SU-DHL-6 (cell line): ENCODE results near the gene ERCC4.

Experiments used
- H2AFZ ChIP-seq: fragments of 200-600 bp; sonication (generic); 2 replicates; pipeline ENCODE4 v1.6.1; 2014; ENCODE audit warnings: low read depth, mild to moderate bottlenecking, moderate library complexity, mixed read lengths, antibody characterized with exemption, low read length; ENCODE audit not compliant: severe bottlenecking
- H3F3A ChIP-seq: fragments of 200-600 bp; shearing (Covaris generic); 2 replicates; pipeline ENCODE4 v1.6.0; 2016; ENCODE audit warnings: antibody characterized with exemption, mild to moderate bottlenecking; ENCODE audit not compliant: insufficient read depth
- H3K27ac ChIP-seq: fragments of 200-600 bp; sonication (generic); 2 replicates; pipeline ENCODE4 v1.5.1; 2016; ENCODE audit warnings: low read depth, mild to moderate bottlenecking, low read length, moderate library complexity, mixed read lengths
- H3K27me3 ChIP-seq: fragments of 200-600 bp; sonication (generic), shearing (Covaris generic); 2 replicates; pipeline ENCODE4 v1.6.0; 2014; ENCODE audit warnings: mild to moderate bottlenecking, low read length
- H3K36me3 ChIP-seq: fragments of 200-600 bp; sonication (generic); 2 replicates; pipeline ENCODE4 v1.6.1; 2014; ENCODE audit warnings: mild to moderate bottlenecking, low read length, mixed read lengths
- H3K4me2 ChIP-seq: fragments of 300-600, 200-600 bp; shearing (Covaris generic), sonication (generic); 2 replicates; pipeline ENCODE4 v1.6.0; 2014; ENCODE audit warnings: low read length, low read depth, mild to moderate bottlenecking; ENCODE audit not compliant: poor library complexity, severe bottlenecking
- H3K4me3 ChIP-seq: fragments of 200-600 bp; sonication (generic); 2 replicates; pipeline ENCODE4 v1.5.1; 2014; ENCODE audit warnings: antibody characterized with exemption, low read length, mild to moderate bottlenecking, mixed read lengths; ENCODE audit not compliant: insufficient read depth, poor library complexity, severe bottlenecking
- H3K79me2 ChIP-seq: fragments of 200-600 bp; sonication (generic); 2 replicates; pipeline ENCODE4 v1.6.1; 2014; ENCODE audit warnings: mild to moderate bottlenecking, low read length, moderate library complexity; ENCODE audit not compliant: insufficient read depth
- H3K9ac ChIP-seq: fragments of 200-600 bp; sonication (generic); 2 replicates; pipeline ENCODE4 v1.7.0; 2014; ENCODE audit warnings: mild to moderate bottlenecking, low read length
- H3K9me2 ChIP-seq: fragments of 200-600 bp; sonication (generic); replicated peaks from 2 replicates; pipeline ENCODE4 v1.6.1; 2014; ENCODE audit warnings: low read length; ENCODE audit not compliant: insufficient read depth
- H3K9me3 ChIP-seq: fragments of 200-600 bp; sonication (generic); 2 replicates; pipeline ENCODE4 v1.6.1; 2014; ENCODE audit warnings: low read length, mixed read lengths; ENCODE audit not compliant: insufficient read depth
- H4K20me1 ChIP-seq: fragments of 200-600 bp; sonication (generic); 2 replicates; pipeline ENCODE4 v1.6.1; 2014; ENCODE audit warnings: low read depth, mild to moderate bottlenecking, antibody characterized with exemption, low read length, moderate library complexity, mixed read lengths
- CTCF ChIP-seq: fragments of 200-600 bp; sonication (generic); IDR thresholded peaks from one replicate; pipeline ENCODE4 v1.5.1; 2017; ENCODE audit warnings: antibody characterized with exemption, mild to moderate bottlenecking, low read length, moderate library complexity; ENCODE audit not compliant: insufficient read depth, poor library complexity, severe bottlenecking
- EZH2phosphoT487 ChIP-seq: fragments of 200-600 bp; sonication (generic), shearing (Covaris generic); conservative IDR thresholded peaks from 2 replicates; pipeline ENCODE4 v1.6.1; 2018; ENCODE audit warnings: mild to moderate bottlenecking, antibody characterized with exemption, low read length, moderate library complexity, mixed read lengths

ERCC4 gene

GRCh38 chr16:13997526-13997925, 77.6 kb downstream of the ERCC4 start:
- Histone ChIP-seq H4K20me1 (no peaks in the 10 kb centered on the region), H3K36me3 (no peaks in the 10 kb centered on the region), H3F3A (0 out of 2 replicates have a peak, but pooled peaks cover 6% of the 10 kb centered on the region), H3K4me2 (peak overlapping the region; percentile 38), H3K27me3 (no peaks in the 10 kb centered on the region), H3K4me3 (no peak overlapping the region), H3K79me2 (no peaks in the 10 kb centered on the region), H3K9ac (no peak overlapping the region), H3K9me2 (no peaks in the 10 kb centered on the region), H3K27ac (peak overlapping the region; percentile 56), H2AFZ (peak overlapping the region; percentile 23), H3K9me3 (no peaks in the 10 kb centered on the region)
- TF ChIP-seq CTCF, result no peak
- no peak for TF ChIP-seq EZH2phosphoT487

GRCh38 chr16:13997933-13998332, 78.0 kb downstream of the ERCC4 start:
- H3K27ac ChIP-seq, result peak overlapping the region; percentile 56
- peak overlapping the region; percentile 38 for H3K4me2 ChIP-seq

GRCh38 chr16:13999071-13999894, 79.3 kb downstream of the ERCC4 start:
- H3K36me3 ChIP-seq, result no peaks in the 10 kb centered on the region
- peak overlapping the region; percentile 62 for H2AFZ ChIP-seq
- no peak overlapping the region for H3K4me3 ChIP-seq
- no peak overlapping the region for H3K27ac ChIP-seq
- no peaks in the 10 kb centered on the region for H3K79me2 ChIP-seq
- no peaks in the 10 kb centered on the region for H4K20me1 ChIP-seq
- no peak overlapping the region for H3K4me2 ChIP-seq
- no peak for TF ChIP-seq CTCF
- TF ChIP-seq EZH2phosphoT487, result no peak
- no peaks in the 10 kb centered on the region for H3K27me3 ChIP-seq
- H3K9me2 ChIP-seq, result no peaks in the 10 kb centered on the region
- H3K9ac ChIP-seq, result no peak overlapping the region
- 0 out of 2 replicates have a peak, but pooled peaks cover 6% of the 10 kb centered on the region for H3F3A ChIP-seq
- H3K9me3 ChIP-seq, result no peaks in the 10 kb centered on the region

More at GRCh38 chr16:13997933-13998332, 78.0 kb downstream of the ERCC4 start:
- Histone ChIP-seq H3K27me3 (no peaks in the 10 kb centered on the region), H2AFZ (peak overlapping the region; percentile 23), H3K9ac (no peak overlapping the region), H3K36me3 (no peaks in the 10 kb centered on the region), H3K79me2 (no peaks in the 10 kb centered on the region), H3K9me2 (no peaks in the 10 kb centered on the region), H3K9me3 (no peaks in the 10 kb centered on the region), H3F3A (0 out of 2 replicates have a peak, but pooled peaks cover 6% of the 10 kb centered on the region), H3K4me3 (no peak overlapping the region), H4K20me1 (no peaks in the 10 kb centered on the region)
- TF ChIP-seq CTCF, result no peak
- no peak for TF ChIP-seq EZH2phosphoT487
